ENCODE measurements around the gene MAPKAP1.

DNA sequence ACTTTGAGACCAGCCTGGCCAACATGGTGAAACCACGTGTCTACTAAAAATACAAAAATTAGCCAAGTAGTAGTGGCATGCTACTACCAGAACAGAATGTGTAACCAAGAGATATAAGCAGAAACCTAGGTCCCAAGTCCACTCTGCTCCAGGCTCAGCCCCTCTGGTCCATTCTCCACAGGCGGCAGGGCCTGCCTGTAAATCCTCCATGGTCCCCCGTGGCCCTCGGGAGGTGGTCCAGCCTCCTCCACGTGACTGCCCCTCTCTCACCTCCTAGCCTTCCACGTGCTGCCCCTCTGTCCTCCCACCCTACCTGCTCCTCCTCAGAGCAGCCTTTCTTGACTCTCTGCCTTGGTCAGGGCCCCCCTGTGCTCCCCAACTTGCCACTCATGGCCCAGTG lies 318.0 kb downstream of the MAPKAP1 start:
- no peak for TF ChIP-seq EP300 (IDR thresholded peaks at IDR 0.05; ENCODE audit: borderline replicate concordance)
- TF ChIP-seq FOXM1 (IDR thresholded peaks at IDR 0.05; ENCODE audit: borderline replicate concordance, low read depth), result no peak
- TF ChIP-seq, protein P1, sequence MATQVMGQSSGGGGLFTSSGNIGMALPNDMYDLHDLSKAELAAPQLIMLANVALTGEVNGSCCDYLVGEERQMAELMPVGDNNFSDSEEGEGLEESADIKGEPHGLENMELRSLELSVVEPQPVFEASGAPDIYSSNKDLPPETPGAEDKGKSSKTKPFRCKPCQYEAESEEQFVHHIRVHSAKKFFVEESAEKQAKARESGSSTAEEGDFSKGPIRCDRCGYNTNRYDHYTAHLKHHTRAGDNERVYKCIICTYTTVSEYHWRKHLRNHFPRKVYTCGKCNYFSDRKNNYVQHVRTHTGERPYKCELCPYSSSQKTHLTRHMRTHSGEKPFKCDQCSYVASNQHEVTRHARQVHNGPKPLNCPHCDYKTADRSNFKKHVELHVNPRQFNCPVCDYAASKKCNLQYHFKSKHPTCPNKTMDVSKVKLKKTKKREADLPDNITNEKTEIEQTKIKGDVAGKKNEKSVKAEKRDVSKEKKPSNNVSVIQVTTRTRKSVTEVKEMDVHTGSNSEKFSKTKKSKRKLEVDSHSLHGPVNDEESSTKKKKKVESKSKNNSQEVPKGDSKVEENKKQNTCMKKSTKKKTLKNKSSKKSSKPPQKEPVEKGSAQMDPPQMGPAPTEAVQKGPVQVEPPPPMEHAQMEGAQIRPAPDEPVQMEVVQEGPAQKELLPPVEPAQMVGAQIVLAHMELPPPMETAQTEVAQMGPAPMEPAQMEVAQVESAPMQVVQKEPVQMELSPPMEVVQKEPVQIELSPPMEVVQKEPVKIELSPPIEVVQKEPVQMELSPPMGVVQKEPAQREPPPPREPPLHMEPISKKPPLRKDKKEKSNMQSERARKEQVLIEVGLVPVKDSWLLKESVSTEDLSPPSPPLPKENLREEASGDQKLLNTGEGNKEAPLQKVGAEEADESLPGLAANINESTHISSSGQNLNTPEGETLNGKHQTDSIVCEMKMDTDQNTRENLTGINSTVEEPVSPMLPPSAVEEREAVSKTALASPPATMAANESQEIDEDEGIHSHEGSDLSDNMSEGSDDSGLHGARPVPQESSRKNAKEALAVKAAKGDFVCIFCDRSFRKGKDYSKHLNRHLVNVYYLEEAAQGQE (IDR thresholded peaks at IDR 0.05; ENCODE audit: low read depth), result no peak
- TF ChIP-seq ZBTB7A (IDR thresholded peaks at IDR 0.05; ENCODE audit: low read depth), result no peak
- TF ChIP-seq NFIC (IDR thresholded peaks at IDR 0.05), result no peak
- TF ChIP-seq, protein P2, sequence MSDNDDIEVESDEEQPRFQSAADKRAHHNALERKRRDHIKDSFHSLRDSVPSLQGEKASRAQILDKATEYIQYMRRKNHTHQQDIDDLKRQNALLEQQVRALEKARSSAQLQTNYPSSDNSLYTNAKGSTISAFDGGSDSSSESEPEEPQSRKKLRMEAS (IDR thresholded peaks at IDR 0.05), result no peak
- no peak for TF ChIP-seq YY1 (IDR thresholded peaks at IDR 0.05; ENCODE audit: low read depth)
- no peak for TF ChIP-seq RAD21 (IDR thresholded peaks at IDR 0.05; ENCODE audit: low read depth)
